Uterus (tissue), 4 donors: Measurements from ENCODE around the gene ATAD2B. TPM values are rescaled to one million over a fixed set of nuclear protein-coding genes. Genes with fewer than 3 reads are reported as not detected.

ENCODE experiments used
- DNase-seq, 2 donors: peaks; one replicate each; pipeline ENCODE4 v3.0.0-alpha.2; 2019 to 2020
- H3K27ac ChIP-seq, 2 donors: fragments of 200-600 bp; sonication (generic); 1 replicate in 1 of 2; 2 replicates in 1 of 2; pipeline ENCODE4 v1.5.1; 2016 to 2018
- H3K27me3 ChIP-seq, 2 donors: fragments of 200-600 bp; sonication (generic); one replicate each; pipeline ENCODE4 v1.5.1; 2018 to 2019; ENCODE audit warnings: control low read depth in 1 of 2
- H3K36me3 ChIP-seq, 2 donors: fragments of 200-600 bp; sonication (generic); one replicate each; pipeline ENCODE4 v1.5.1; 2019; ENCODE audit warnings: control low read depth in 1 of 2
- H3K4me1 ChIP-seq, 2 donors: fragments of 200-600 bp; sonication (generic); one replicate each; pipeline ENCODE4 v1.5.1; 2018 to 2019; ENCODE audit warnings: control low read depth in 1 of 2
- H3K4me3 ChIP-seq, 2 donors: fragments of 200-600 bp; sonication (generic); 1 replicate in 1 of 2; 2 replicates in 1 of 2; pipeline ENCODE4 v1.5.1; 2018 to 2019; ENCODE audit warnings: mild to moderate bottlenecking in 1 of 2
- H3K9me3 ChIP-seq, 2 donors: fragments of 200-600 bp; sonication (generic); one replicate each; pipeline ENCODE4 v1.5.1; 2019; ENCODE audit warnings: control low read depth in 1 of 2
- CTCF ChIP-seq, 4 experiments: fragments of 200-600 bp in 2 of 4; fragments of 450-650 bp in 2 of 4; sonication (generic) in 2 of 4; IDR thresholded peaks; one replicate each; pipeline ENCODE4 v1.5.1; 2016 to 2019; ENCODE audit warnings: antibody characterized with exemption in 4 of 4, mild to moderate bottlenecking in 2 of 4, moderate library complexity in 1 of 4
- POLR2A ChIP-seq, 2 donors: fragments of 450-650 bp; IDR thresholded peaks; one replicate each; pipeline ENCODE4 v1.6.1; 2016; ENCODE audit warnings: antibody characterized with exemption in 2 of 2, mild to moderate bottlenecking in 1 of 2, moderate library complexity in 1 of 2
- intact Hi-C: fragments of 100-400 bp; cut with DNase I; formaldehyde crosslinking; loops from one replicate; pipeline ENCODE4 v1.15.1; 2023; ENCODE audit warnings: low total_unique reads
- total RNA-seq, 4 donors: library from RNA; depleted of rRNA in 3 of 4; stranded (reverse); fragments of >200 nt in 3 of 4; gene quantifications; one replicate each; pipeline versions ENCODE4 v1.1.0 to v1.2.4, GENCODE V29; 2014 to 2023
- donor health status: DM: yes; HTN: yes; CAD: no.

ATAD2B gene
- total RNA-seq, 4 donors from 2014 or later, result 14.1 to 67.5 (median 32.3) TPM

- Histone ChIP-seq H3K36me3 (no peaks in the 10 kb centered on the region), H3K9me3 (no peaks in the 10 kb centered on the region), H3K27ac (no peak overlapping the region), H3K27me3 (no peaks in the 10 kb centered on the region), H3K4me3 (no peak overlapping the region), H3K4me1 (no peaks in the 10 kb centered on the region)
- TF ChIP-seq CTCF (IDR thresholded peaks at IDR 0.05) (no peak), POLR2A (IDR thresholded peaks at IDR 0.05) (no peak)
- no peak for DNase-seq
- intact Hi-C loops, result no loop called here
These were observed 213.6 kb downstream of the ATAD2B start for GRCh38 chr2:23713351-23713750.

- DNase-seq, result no peak
- TF ChIP-seq POLR2A (IDR thresholded peaks at IDR 0.05) (no peak), CTCF (IDR thresholded peaks at IDR 0.05) (no peak)
- no peaks in the 10 kb centered on the region for H3K9me3 ChIP-seq
These were observed 214.2 kb downstream of the ATAD2B start for GRCh38 chr2:23712756-23713151.

GRCh38 chr2:23711979-23712755 lies 214.8 kb downstream of the ATAD2B start:
- peak overlapping the region in 1 of 2 donors; percentile 47 for H3K27ac ChIP-seq
- no peaks in the 10 kb centered on the region for H3K9me3 ChIP-seq
- no peaks in the 10 kb centered on the region for H3K27me3 ChIP-seq
- H3K36me3 ChIP-seq, result no peaks in the 10 kb centered on the region
- no peaks in the 10 kb centered on the region for H3K4me1 ChIP-seq
- intact Hi-C loops, result no loop called here
- TF ChIP-seq CTCF (IDR thresholded peaks at IDR 0.05), result no peak
- no peak for TF ChIP-seq POLR2A (IDR thresholded peaks at IDR 0.05)
- no peak for DNase-seq
- H3K4me3 ChIP-seq, result no peak overlapping the region

More at GRCh38 chr2:23712756-23713151, 214.2 kb downstream of the ATAD2B start:
- Histone ChIP-seq H3K4me1 (no peaks in the 10 kb centered on the region), H3K4me3 (no peak overlapping the region), H3K36me3 (no peaks in the 10 kb centered on the region), H3K27ac (no peak overlapping the region), H3K27me3 (no peaks in the 10 kb centered on the region)
- intact Hi-C loops, result no loop called here

GRCh38 chr2:23709311-23709710 lies 217.6 kb downstream of the ATAD2B start:
- DNase-seq, result no peak
- Histone ChIP-seq H3K36me3 (no peaks in the 10 kb centered on the region), H3K27ac (no peak overlapping the region), H3K4me3 (no peak overlapping the region), H3K27me3 (no peaks in the 10 kb centered on the region), H3K9me3 (no peaks in the 10 kb centered on the region), H3K4me1 (no peaks in the 10 kb centered on the region)
- intact Hi-C loops, result no loop called here
- no peak for TF ChIP-seq POLR2A (IDR thresholded peaks at IDR 0.05)
- no peak for TF ChIP-seq CTCF (IDR thresholded peaks at IDR 0.05)

- Histone ChIP-seq H3K4me3 (no peak overlapping the region), H3K4me1 (no peaks in the 10 kb centered on the region), H3K27ac (no peak overlapping the region), H3K27me3 (no peaks in the 10 kb centered on the region), H3K36me3 (no peaks in the 10 kb centered on the region), H3K9me3 (no peaks in the 10 kb centered on the region)
- DNase-seq, result no peak
- intact Hi-C loops, result no loop called here
- TF ChIP-seq POLR2A (IDR thresholded peaks at IDR 0.05), result no peak
- no peak for TF ChIP-seq CTCF (IDR thresholded peaks at IDR 0.05)
These were observed 218.2 kb downstream of the ATAD2B start for GRCh38 chr2:23708771-23709170.
